PC-3 (cell line): ENCODE results near the gene TMEM131. TPM values are rescaled to one million over a fixed set of nuclear protein-coding genes. Genes with fewer than 3 reads are reported as not detected.
A peak's percentile ranks its signal among the peaks of the same experiment; 100 is the strongest.

Source experiments
- ATAC-seq: fragments of 200-7000 bp; cut with Tn5 transposase; 2 replicates; pipeline ENCODE4 v1.9.1; 2020; ENCODE audit warnings: mild to moderate bottlenecking, moderate library complexity
- BruUV-seq: library from RNA; stranded (reverse); fragments of 400-500 nt; replicated peaks from 2 replicates; lab custom pipeline; 2021; lab: Mats Ljungman, UMichigan
- CTCF ChIA-PET: fragments of 300-600 bp; sonication (Branson Sonifier 250); formaldehyde crosslinking; loops from one replicate; lab custom pipeline; 2022; ENCODE audit warnings: antibody characterized with exemption; lab: Charles Lee
- POLR2A ChIA-PET: fragments of 300-600 bp; sonication (Branson Sonifier 250); formaldehyde crosslinking; loops from one replicate; lab custom pipeline; 2022; ENCODE audit warnings: antibody characterized with exemption; ENCODE audit not compliant: unreplicated experiment; lab: Charles Lee
- DNase-seq: peaks from one replicate; pipeline ENCODE4 v3.0.0-alpha.2; 2015
- H2AFZ ChIP-seq: fragments of 300-600 bp; sonication (generic); 2 replicates; pipeline ENCODE4 v1.6.0; 2016; ENCODE audit warnings: antibody characterized with exemption, low read length
- H3F3A ChIP-seq: fragments of 300-600 bp; sonication (generic); one replicate; pipeline ENCODE4 v1.6.0; 2017; ENCODE audit warnings: antibody characterized with exemption, low read length, control low read depth, mild to moderate bottlenecking; ENCODE audit not compliant: unreplicated experiment
- H3K27ac ChIP-seq: fragments of 300-600 bp; sonication (generic); 2 replicates; pipeline ENCODE4 v1.5.1; 2016; ENCODE audit warnings: mild to moderate bottlenecking, low read length
- H3K27me3 ChIP-seq: fragments of 300-600 bp; sonication (generic); 2 replicates; pipeline ENCODE4 v1.6.1; 2016; ENCODE audit warnings: low read length, mixed read lengths
- H3K36me3 ChIP-seq: fragments of 300-600 bp; sonication (generic); 2 replicates; pipeline ENCODE4 v1.6.1; 2016; ENCODE audit warnings: low read depth, mixed run types, low read length, mixed read lengths
- H3K4me1 ChIP-seq: fragments of 300-600 bp; sonication (generic); 2 replicates; pipeline ENCODE4 v1.5.1; 2016; ENCODE audit warnings: low read length; ENCODE audit not compliant: insufficient read depth
- H3K4me2 ChIP-seq: fragments of 300-600 bp; sonication (generic); 2 replicates; pipeline ENCODE4 v1.6.0; 2016; ENCODE audit warnings: low read length
- H3K4me3 ChIP-seq: fragments of 300-600 bp; sonication (generic); 2 replicates; pipeline ENCODE4 v1.5.1; 2016; ENCODE audit warnings: mild to moderate bottlenecking, low read length, mixed read lengths
- H3K79me2 ChIP-seq: fragments of 300-600 bp; sonication (generic); 2 replicates; pipeline ENCODE4 v1.6.1; 2017; ENCODE audit warnings: low read length, mixed read lengths
- H3K9ac ChIP-seq: fragments of 300-600 bp; sonication (generic); 2 replicates; pipeline ENCODE4 v1.6.0; 2016; ENCODE audit warnings: mild to moderate bottlenecking, low read length
- H3K9me2 ChIP-seq: fragments of 300-600 bp; sonication (generic); replicated peaks from 2 replicates; pipeline ENCODE4 v1.6.1; 2016; ENCODE audit warnings: mixed run types, low read length, mixed read lengths
- H3K9me3 ChIP-seq: fragments of 300-600 bp; sonication (generic); 2 replicates; pipeline ENCODE4 v1.6.1; 2016; ENCODE audit warnings: low read length, mixed read lengths
- H4K20me1 ChIP-seq: fragments of 300-600 bp; sonication (generic); 2 replicates; pipeline ENCODE4 v1.6.1; 2016; ENCODE audit warnings: low read length, mixed read lengths
- CTCF ChIP-seq: fragments of 300-600 bp; sonication (generic); conservative IDR thresholded peaks from 2 replicates; pipeline ENCODE4 v1.5.1; 2017; ENCODE audit warnings: antibody characterized with exemption, low read depth, mild to moderate bottlenecking, low read length
- EZH2 ChIP-seq: fragments of 300-600 bp; sonication (generic); IDR thresholded peaks from one replicate; pipeline ENCODE4 v1.6.1; 2017; ENCODE audit warnings: antibody characterized with exemption, mild to moderate bottlenecking, low read length; ENCODE audit not compliant: unreplicated experiment
- EZH2phosphoT487 ChIP-seq: fragments of 300-600 bp; sonication (generic); IDR thresholded peaks from 2 replicates; pipeline ENCODE4 v1.6.1; 2018; ENCODE audit warnings: mild to moderate bottlenecking, antibody characterized with exemption, low read length, borderline replicate concordance
- intact Hi-C: fragments of 100-400 bp; cut with micrococcal nuclease; formaldehyde crosslinking; loops from 2 replicates; pipeline ENCODE4 v1.9.0; 2023
- total RNA-seq: library from RNA; depleted of rRNA; stranded (reverse); fragments of >200 nt; gene quantifications from 2 replicates; pipeline ENCODE4 v1.2.3, GENCODE V29; 2014

TMEM131 gene
- total RNA-seq, 1 experiment from 2014 or later: 21.1 TPM

GRCh38 chr2:97991081-97991856 lies 4.5 kb downstream of the TMEM131 start:
- Histone ChIP-seq H3K4me2 (peak overlapping the region; percentile 35), H3K4me1 (peaks cover 26% of the 10 kb centered on the region)

GRCh38 chr2:97988722-97989121 lies 7.0 kb downstream of the TMEM131 start:
- Histone ChIP-seq H2AFZ (no peak overlapping the region), H3K36me3 (peaks cover 7% of the 10 kb centered on the region; the same call in 1 of the 2 replicates), H3K9me2 (no peaks in the 10 kb centered on the region), H3K27me3 (no peaks in the 10 kb centered on the region), H3K79me2 (peaks cover 99% of the 10 kb centered on the region), H3K9ac (no peak overlapping the region), H3K4me2 (no peak overlapping the region), H3K4me3 (no peak overlapping the region), H4K20me1 (peaks cover 47% of the 10 kb centered on the region), H3K27ac (no peak overlapping the region), H3F3A (no peaks in the 10 kb centered on the region), H3K4me1 (peaks cover 25% of the 10 kb centered on the region), H3K9me3 (peaks cover 7% of the 10 kb centered on the region)
- ChIA-PET CTCF (no interaction called here), POLR2A (no interaction called here)
- no TSS peak for BruUV-seq
- ATAC-seq (no peak), DNase-seq (no peak)
- intact Hi-C loops: no loop called here
- TF ChIP-seq EZH2phosphoT487 (no peak), EZH2 (no peak), CTCF (no peak)

More at GRCh38 chr2:97991081-97991856, 4.5 kb downstream of the TMEM131 start:
- ChIA-PET POLR2A (no interaction called here), CTCF (no interaction called here)
- H3K9me3 ChIP-seq: peaks cover 7% of the 10 kb centered on the region
- H4K20me1 ChIP-seq: peaks cover 57% of the 10 kb centered on the region
- no peaks in the 10 kb centered on the region for H3F3A ChIP-seq
- TF ChIP-seq CTCF (no peak), EZH2 (no peak), EZH2phosphoT487 (no peak)
- H3K27me3 ChIP-seq: no peaks in the 10 kb centered on the region
- H3K36me3 ChIP-seq: peaks cover 6% of the 10 kb centered on the region; the same call in 1 of the 2 replicates
- H3K9me2 ChIP-seq: no peaks in the 10 kb centered on the region
- no peak overlapping the region for H2AFZ ChIP-seq
- intact Hi-C loops: loop anchor here (10.0 kb wide), 1 partner anchor 94 kb away; the partner anchor contains the start of gene VWA3B
- DNase-seq: no peak
- peaks cover 92% of the 10 kb centered on the region for H3K79me2 ChIP-seq
- no peak overlapping the region for H3K9ac ChIP-seq
- BruUV-seq: no TSS peak
- H3K27ac ChIP-seq: no peak overlapping the region
- peak overlapping the region; percentile 39; the same call in 1 of the 2 replicates for H3K4me3 ChIP-seq
- no peak for ATAC-seq

GRCh38 chr2:97985998-97986397 lies 9.8 kb downstream of the TMEM131 start:
- peaks cover 21% of the 10 kb centered on the region for H4K20me1 ChIP-seq
- ChIA-PET POLR2A (no interaction called here), CTCF (no interaction called here)
- no peaks in the 10 kb centered on the region for H3K27me3 ChIP-seq
- H3K4me2 ChIP-seq: no peak overlapping the region
- peaks cover 15% of the 10 kb centered on the region; the same call in 1 of the 2 replicates for H3K36me3 ChIP-seq
- intact Hi-C loops: no loop called here
- H3K27ac ChIP-seq: no peak overlapping the region
- no peaks in the 10 kb centered on the region for H3K4me1 ChIP-seq
- H3K9ac ChIP-seq: no peak overlapping the region
- no peaks in the 10 kb centered on the region for H3F3A ChIP-seq
- no peak overlapping the region for H3K4me3 ChIP-seq
- no peak for ATAC-seq
- TF ChIP-seq CTCF (no peak), EZH2 (no peak), EZH2phosphoT487 (no peak)
- no peak for DNase-seq
- peaks cover 99% of the 10 kb centered on the region for H3K79me2 ChIP-seq
- BruUV-seq: no TSS peak
- H3K9me3 ChIP-seq: peaks cover 7% of the 10 kb centered on the region
- no peak overlapping the region for H2AFZ ChIP-seq
- no peaks in the 10 kb centered on the region for H3K9me2 ChIP-seq
